Measurements from ENCODE around the gene LDLRAD4.
"Not testable (repeated sequence)": the region's sequence is repeated elsewhere in the genome, so short reads cannot be mapped to it uniquely, and the experiment has no call there.

The LDLRAD4 gene

DNA sequence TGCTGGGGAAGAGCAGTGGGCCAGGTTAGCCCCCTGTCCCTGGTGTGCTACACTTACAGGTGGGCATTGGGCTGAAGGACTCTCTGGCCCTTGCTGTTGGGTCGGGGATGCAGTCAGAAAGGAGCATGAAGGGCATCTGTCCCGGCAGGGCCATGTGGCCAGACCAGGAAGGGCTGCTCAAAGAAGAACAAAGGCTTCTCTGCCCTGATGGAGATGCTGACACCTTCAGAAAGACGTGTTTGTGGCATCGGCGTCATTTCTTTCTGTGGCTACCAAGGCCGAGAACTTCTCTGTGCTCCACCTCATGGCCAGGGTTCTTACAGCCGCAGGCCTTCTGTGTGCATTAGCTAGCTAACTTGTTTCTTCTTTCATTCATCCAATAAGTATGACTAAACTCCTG is 268.7 kb downstream of the LDLRAD4 start:
- H3K27me3 Mint-ChIP-seq (ENCODE audit: low read depth) = no peaks in the 10 kb centered on the region
- H3K4me3 Mint-ChIP-seq = no peak overlapping the region
- no peak overlapping the region for H3K27ac Mint-ChIP-seq
- H3K4me1 Mint-ChIP-seq = peaks cover 6% of the 10 kb centered on the region
- H3K9me3 Mint-ChIP-seq = no peaks in the 10 kb centered on the region
- no peaks in the 10 kb centered on the region for H3K36me3 Mint-ChIP-seq (ENCODE audit: low read depth)
- TF ChIP-seq, protein P1, sequence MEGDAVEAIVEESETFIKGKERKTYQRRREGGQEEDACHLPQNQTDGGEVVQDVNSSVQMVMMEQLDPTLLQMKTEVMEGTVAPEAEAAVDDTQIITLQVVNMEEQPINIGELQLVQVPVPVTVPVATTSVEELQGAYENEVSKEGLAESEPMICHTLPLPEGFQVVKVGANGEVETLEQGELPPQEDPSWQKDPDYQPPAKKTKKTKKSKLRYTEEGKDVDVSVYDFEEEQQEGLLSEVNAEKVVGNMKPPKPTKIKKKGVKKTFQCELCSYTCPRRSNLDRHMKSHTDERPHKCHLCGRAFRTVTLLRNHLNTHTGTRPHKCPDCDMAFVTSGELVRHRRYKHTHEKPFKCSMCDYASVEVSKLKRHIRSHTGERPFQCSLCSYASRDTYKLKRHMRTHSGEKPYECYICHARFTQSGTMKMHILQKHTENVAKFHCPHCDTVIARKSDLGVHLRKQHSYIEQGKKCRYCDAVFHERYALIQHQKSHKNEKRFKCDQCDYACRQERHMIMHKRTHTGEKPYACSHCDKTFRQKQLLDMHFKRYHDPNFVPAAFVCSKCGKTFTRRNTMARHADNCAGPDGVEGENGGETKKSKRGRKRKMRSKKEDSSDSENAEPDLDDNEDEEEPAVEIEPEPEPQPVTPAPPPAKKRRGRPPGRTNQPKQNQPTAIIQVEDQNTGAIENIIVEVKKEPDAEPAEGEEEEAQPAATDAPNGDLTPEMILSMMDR (IDR thresholded peaks at IDR 0.05; ENCODE audit: unreplicated experiment in 3 of 3) = no peak

DNA sequence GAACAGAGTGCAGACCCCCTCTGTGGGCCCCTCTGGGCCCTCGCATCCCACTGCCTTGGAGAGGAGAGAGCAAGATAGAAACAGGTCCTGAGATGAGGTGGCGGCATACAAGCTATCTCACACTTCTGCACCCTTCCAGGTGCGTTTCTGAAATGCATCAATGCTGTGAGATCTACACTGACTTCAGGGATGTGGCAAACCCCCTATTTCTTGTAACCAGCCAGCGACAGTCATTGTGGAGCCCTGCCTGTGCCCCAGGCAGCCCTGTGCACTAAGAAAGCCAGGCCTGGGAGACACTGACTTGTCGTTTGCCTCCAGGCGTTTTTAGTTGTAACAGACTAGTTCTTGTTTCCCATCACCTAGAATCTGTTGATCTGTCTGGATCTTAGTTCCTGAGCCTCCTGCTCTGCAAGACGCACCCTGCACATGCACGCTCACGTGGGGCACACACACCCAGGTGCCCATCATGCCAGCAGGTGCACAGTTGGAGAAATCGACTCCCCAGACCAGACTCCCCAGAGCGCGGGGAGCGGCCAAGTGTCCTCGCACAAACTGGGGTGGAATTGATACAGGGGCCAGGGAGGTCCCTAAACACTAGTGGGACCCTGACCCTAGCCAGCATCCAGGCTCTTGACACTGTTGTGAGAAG is 269.8 kb downstream of the LDLRAD4 start:
- Mint-ChIP-seq H3K9me3 (no peaks in the 10 kb centered on the region), H3K4me1 (peaks cover 6% of the 10 kb centered on the region), H3K27me3 (ENCODE audit: low read depth) (no peaks in the 10 kb centered on the region), H3K4me3 (no peak overlapping the region), H3K27ac (no peak overlapping the region), H3K36me3 (ENCODE audit: low read depth) (no peaks in the 10 kb centered on the region)
- TF ChIP-seq, protein P1 (IDR thresholded peaks at IDR 0.05; ENCODE audit: unreplicated experiment in 3 of 3) = no peak

DNA sequence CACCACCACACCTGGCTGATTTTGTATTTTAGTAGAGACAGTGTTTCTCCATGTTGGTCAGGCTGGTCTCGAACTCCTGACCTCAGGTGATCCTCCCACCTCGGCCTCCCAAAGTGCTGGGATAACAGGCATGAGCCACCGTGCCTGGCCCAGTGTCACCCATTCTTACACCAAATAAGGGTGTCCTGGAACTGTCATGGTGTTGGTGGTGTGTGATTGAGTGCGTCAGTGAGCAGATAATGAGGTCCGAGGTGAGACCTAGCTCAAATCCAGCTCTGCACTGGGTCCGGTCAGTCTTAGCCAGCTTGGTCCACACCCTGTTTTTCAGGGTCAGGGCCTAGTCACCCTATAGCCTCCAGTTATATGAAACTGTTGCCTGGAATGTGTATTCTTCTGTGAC is 270.7 kb downstream of the LDLRAD4 start:
- not testable (repeated sequence) for H3K4me1 Mint-ChIP-seq; H3K9me3 Mint-ChIP-seq; H3K27ac Mint-ChIP-seq; H3K27me3 Mint-ChIP-seq (ENCODE audit: low read depth); H3K36me3 Mint-ChIP-seq (ENCODE audit: low read depth); H3K4me3 Mint-ChIP-seq

DNA sequence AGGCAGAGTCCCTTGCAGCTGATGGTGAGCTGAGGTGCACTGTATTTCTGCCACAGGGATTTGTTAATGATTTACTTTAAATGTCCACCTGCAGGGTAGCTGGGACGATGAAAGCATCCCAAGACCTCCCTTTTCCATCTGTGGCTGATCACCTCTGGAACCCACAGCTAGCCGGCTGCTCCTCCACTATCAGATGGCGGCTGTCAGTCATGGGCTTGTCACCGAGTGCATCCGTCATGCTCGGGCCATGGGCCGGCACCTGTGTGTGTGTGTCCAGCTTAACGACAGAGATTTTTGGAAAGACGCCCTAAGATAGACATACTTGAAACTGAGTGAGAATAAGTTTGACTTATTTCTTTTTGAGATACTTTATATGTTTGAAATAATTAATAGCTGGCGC is 272.6 kb downstream of the LDLRAD4 start:
- no peak overlapping the region for H3K4me3 Mint-ChIP-seq

DNA sequence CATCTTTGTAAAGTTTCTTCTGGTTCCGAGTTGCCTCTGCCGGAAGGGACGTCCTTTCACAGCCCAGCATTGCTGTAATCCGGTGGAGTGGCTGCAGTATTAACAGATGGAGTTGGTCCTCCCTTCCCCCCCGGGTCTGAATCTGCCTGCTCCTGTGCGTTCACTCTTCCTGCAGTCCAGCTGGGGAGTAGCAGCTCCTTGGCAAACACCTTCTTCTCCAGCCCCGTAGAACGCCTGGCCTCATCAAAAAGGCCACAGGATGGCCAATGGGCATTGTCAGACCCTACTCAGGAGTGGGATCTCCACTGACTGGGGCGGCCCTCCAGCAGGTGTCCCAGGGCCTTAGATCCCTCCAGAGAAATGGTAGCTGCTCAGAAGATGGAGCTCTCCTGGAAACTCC is 273.8 kb downstream of the LDLRAD4 start:
- Mint-ChIP-seq H3K4me1 (peaks cover 22% of the 10 kb centered on the region), H3K36me3 (ENCODE audit: low read depth) (peaks cover 7% of the 10 kb centered on the region), H3K9me3 (no peaks in the 10 kb centered on the region), H3K27me3 (ENCODE audit: low read depth) (no peaks in the 10 kb centered on the region), H3K4me3 (no peak overlapping the region), H3K27ac (no peak overlapping the region)
- TF ChIP-seq, protein P1 (IDR thresholded peaks at IDR 0.05; ENCODE audit: unreplicated experiment in 3 of 3) = no peak

More for the DNA sequence above, 272.6 kb downstream of the LDLRAD4 start:
- Mint-ChIP-seq H3K4me1 (peaks cover 18% of the 10 kb centered on the region), H3K36me3 (ENCODE audit: low read depth) (peaks cover 4% of the 10 kb centered on the region), H3K9me3 (no peaks in the 10 kb centered on the region), H3K27me3 (ENCODE audit: low read depth) (no peaks in the 10 kb centered on the region), H3K27ac (no peak overlapping the region)
- TF ChIP-seq, protein P1 (IDR thresholded peaks at IDR 0.05; ENCODE audit: unreplicated experiment in 3 of 3) = no peak

DNA sequence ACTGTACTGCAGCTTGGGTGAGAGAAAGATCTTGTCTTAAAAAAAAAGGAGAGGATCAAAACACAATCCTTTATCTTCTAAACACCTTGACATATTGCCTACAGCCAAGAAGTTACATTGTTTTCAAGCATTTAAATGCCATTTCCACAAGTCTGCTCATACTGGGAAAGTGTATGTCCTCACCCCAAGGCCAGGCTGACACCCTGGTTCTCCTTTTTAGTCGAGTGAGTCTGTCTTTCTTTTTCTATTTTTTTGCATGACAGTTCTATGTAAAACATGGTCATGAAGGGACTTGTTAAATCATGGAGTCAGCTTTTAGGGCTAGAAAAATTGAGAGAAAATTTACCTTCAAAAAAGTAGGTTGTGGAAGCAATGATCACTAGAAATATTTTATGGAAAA is 274.5 kb downstream of the LDLRAD4 start:
- Mint-ChIP-seq H3K4me1 (peaks cover 22% of the 10 kb centered on the region), H3K27ac (no peak overlapping the region), H3K36me3 (ENCODE audit: low read depth) (peaks cover 8% of the 10 kb centered on the region), H3K4me3 (no peak overlapping the region), H3K27me3 (ENCODE audit: low read depth) (no peaks in the 10 kb centered on the region), H3K9me3 (no peaks in the 10 kb centered on the region)
- TF ChIP-seq, protein P1 (IDR thresholded peaks at IDR 0.05; ENCODE audit: unreplicated experiment in 3 of 3) = no peak

Measured in nephron (organoid).